Neural crest cell (in vitro differentiated cells): Measurements from ENCODE around the gene SOX18. TPM values are rescaled to one million over a fixed set of nuclear protein-coding genes. Genes with fewer than 3 reads are reported as not detected.

ENCODE experiments used
- DNase-seq: peaks from one replicate; pipeline ENCODE4 v3.0.0; 2021; ENCODE audit warnings: low read depth, mixed read lengths, low spot score
- H3K27ac Mint-ChIP-seq: one replicate; pipeline ENCODE4 v1.8.0; 2021; ENCODE audit warnings: mild to moderate bottlenecking, mixed read lengths; ENCODE audit not compliant: unreplicated experiment
- H3K27me3 Mint-ChIP-seq: 2 replicates; pipeline ENCODE4 v1.8.0; 2021; ENCODE audit warnings: low read depth, mild to moderate bottlenecking, mixed read lengths
- H3K36me3 Mint-ChIP-seq: 2 replicates; pipeline ENCODE4 v1.8.0; 2021; ENCODE audit warnings: low read depth, mild to moderate bottlenecking, mixed read lengths
- H3K4me1 Mint-ChIP-seq: 2 replicates; pipeline ENCODE4 v1.8.0; 2021; ENCODE audit warnings: mixed read lengths
- H3K4me3 Mint-ChIP-seq: one replicate; pipeline ENCODE4 v1.8.0; 2021; ENCODE audit warnings: mild to moderate bottlenecking, mixed read lengths
- H3K9me3 Mint-ChIP-seq: 2 replicates; pipeline ENCODE4 v1.8.0; 2021; ENCODE audit warnings: mixed read lengths
- total RNA-seq: library from RNA; stranded (reverse); gene quantifications from 2 replicates; pipeline ENCODE4 v1.2.1, GENCODE V29; 2021
- TF ChIP-seq, protein P1 (sequence below): fragments of 200-600 bp; sonication (generic); conservative IDR thresholded peaks from 2 replicates; pipeline ENCODE4 v1.5.0; 2021; ENCODE audit warnings: antibody characterized with exemption, mild to moderate bottlenecking

Gene SOX18
- total RNA-seq, 1 donor from 2014 or later, result not detected

DNA sequence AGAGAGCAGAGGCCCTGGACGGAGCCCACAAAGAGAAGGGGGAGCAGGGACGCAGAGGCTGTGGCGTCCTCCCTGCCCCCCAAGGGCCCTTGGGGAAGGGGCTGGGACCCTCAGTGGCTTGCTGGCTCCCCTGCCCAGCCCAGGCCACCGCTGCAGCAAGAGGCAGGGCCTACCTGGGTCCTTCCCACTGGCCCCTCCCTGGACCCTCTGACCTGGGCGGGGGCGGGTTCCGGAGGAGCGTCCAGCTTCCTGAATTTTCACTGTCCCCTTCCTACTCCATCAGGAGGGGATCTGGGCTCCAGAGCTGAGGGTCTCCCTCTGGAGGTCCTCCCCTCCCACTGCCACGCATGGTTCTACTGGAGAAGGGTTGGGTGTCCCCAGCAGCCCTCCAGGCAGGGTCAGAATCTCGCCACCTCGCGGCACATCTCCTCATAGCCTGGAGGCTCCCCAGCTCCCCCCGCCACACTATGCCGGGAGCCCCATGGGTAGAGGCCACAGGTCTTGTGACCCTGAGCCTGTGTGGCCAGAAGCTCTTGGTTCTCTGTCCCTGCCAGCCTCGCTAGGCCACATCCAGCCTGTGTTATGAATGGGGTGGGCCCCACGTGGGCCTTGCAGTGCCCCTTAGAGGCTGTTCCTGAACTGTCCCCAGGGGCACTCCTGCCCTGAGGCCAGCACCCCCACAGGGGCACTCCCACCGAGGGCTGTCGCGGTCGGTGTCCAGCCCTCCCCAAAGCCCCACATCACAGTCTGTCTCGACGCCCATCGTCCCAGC lies 1.0 kb upstream of the SOX18 start:
- peak overlapping the region; percentile 27 for H3K4me3 Mint-ChIP-seq
- no peak for DNase-seq
- H3K27ac Mint-ChIP-seq, result no peak overlapping the region
- no peaks in the 10 kb centered on the region for H3K9me3 Mint-ChIP-seq
- peaks cover 6% of the 10 kb centered on the region for H3K4me1 Mint-ChIP-seq
- H3K27me3 Mint-ChIP-seq, result peaks cover 67% of the 10 kb centered on the region
- TF ChIP-seq, protein P1, sequence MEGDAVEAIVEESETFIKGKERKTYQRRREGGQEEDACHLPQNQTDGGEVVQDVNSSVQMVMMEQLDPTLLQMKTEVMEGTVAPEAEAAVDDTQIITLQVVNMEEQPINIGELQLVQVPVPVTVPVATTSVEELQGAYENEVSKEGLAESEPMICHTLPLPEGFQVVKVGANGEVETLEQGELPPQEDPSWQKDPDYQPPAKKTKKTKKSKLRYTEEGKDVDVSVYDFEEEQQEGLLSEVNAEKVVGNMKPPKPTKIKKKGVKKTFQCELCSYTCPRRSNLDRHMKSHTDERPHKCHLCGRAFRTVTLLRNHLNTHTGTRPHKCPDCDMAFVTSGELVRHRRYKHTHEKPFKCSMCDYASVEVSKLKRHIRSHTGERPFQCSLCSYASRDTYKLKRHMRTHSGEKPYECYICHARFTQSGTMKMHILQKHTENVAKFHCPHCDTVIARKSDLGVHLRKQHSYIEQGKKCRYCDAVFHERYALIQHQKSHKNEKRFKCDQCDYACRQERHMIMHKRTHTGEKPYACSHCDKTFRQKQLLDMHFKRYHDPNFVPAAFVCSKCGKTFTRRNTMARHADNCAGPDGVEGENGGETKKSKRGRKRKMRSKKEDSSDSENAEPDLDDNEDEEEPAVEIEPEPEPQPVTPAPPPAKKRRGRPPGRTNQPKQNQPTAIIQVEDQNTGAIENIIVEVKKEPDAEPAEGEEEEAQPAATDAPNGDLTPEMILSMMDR, result no peak
- H3K36me3 Mint-ChIP-seq, result no peaks in the 10 kb centered on the region

DNA sequence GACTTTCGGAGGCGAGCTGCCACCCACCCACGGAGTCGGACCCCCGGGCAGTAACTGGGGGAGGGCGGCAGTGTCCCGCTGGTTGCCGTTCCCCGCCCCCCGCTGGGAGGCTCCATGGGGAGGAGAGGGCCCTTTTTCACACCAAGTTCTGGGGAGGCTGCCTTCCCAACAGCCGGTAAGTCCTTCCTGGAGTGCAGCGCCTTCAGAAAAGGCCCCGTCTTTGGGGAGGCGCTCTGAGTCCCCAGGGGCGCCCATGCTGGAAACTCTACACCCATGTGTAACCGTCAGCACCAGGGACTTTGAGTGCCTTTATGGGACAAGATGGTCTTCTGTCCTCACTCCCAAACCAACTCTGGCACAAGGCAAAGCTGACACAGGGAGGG lies 430 bp upstream of the SOX18 start:
- Mint-ChIP-seq H3K4me1 (peaks cover 6% of the 10 kb centered on the region), H3K9me3 (no peaks in the 10 kb centered on the region), H3K27ac (no peak overlapping the region), H3K36me3 (no peaks in the 10 kb centered on the region), H3K4me3 (no peak overlapping the region), H3K27me3 (peaks cover 73% of the 10 kb centered on the region)
- no peak for DNase-seq
- TF ChIP-seq, protein P1, result no peak

DNA sequence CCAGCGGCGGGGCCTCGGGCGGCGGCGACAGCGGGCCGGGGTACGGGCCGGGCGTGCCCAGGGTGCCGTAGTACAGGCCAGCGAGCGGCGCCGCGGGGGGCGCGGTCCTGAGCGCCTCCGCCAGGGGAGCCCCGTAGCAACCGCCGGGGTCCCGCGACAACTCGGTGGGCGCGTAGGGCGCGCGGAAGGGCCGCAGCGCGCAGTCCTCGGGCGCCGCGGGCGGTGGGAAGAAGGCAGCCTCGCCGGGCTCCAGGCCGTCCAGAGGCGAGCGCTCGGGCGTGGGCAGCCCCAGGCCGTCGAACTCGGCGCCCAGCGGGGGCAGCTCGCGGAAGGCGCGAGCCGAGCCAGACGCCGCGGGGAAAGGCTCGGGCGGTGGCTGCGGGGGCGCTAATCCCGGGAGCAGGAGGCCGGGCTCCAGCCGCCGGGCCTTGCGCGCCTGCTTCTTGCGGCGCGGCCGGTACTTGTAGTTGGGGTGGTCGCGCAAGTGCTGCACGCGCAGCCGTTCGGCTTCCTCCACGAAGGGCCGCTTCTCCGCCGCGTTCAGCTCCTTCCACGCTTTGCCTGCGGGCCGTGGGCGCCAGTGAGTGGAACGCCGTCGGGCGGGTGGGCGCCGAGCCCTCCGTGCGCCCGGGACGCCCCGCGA lies 916 bp downstream of the SOX18 start:
- Mint-ChIP-seq H3K9me3 (no peaks in the 10 kb centered on the region), H3K4me3 (no peak overlapping the region), H3K36me3 (no peaks in the 10 kb centered on the region), H3K4me1 (no peaks in the 10 kb centered on the region), H3K27me3 (peaks cover 80% of the 10 kb centered on the region), H3K27ac (no peak overlapping the region)
- DNase-seq, result no peak
- TF ChIP-seq, protein P1, result no peak

DNA sequence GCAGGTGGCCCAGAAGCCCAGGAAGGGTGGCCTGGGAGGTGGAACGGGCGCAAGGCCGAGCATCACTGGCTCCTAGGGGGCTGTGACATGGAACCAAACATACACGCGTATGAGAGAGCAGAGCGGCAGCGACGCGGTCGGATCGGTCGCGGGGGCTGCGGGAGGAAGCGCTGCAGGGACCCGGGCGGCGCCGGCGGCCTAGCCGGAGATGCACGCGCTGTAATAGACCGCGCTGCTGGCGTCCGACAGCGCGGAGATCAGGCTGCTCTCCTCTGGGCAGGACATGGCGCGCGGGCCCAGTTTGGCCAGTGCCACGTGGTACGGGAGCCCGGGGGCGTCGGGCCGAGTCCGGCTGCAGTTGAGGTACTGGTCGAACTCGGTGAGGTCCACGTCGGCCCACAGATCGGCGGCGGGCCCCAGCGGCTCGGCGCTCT lies 1.5 kb downstream of the SOX18 start:
- TF ChIP-seq, protein P1, result no peak
- DNase-seq, result no peak
- no peaks in the 10 kb centered on the region for H3K9me3 Mint-ChIP-seq
- no peak overlapping the region for H3K4me3 Mint-ChIP-seq
- no peak overlapping the region for H3K27ac Mint-ChIP-seq
- H3K36me3 Mint-ChIP-seq, result no peaks in the 10 kb centered on the region
- H3K27me3 Mint-ChIP-seq, result peaks cover 80% of the 10 kb centered on the region
- no peaks in the 10 kb centered on the region for H3K4me1 Mint-ChIP-seq

DNA sequence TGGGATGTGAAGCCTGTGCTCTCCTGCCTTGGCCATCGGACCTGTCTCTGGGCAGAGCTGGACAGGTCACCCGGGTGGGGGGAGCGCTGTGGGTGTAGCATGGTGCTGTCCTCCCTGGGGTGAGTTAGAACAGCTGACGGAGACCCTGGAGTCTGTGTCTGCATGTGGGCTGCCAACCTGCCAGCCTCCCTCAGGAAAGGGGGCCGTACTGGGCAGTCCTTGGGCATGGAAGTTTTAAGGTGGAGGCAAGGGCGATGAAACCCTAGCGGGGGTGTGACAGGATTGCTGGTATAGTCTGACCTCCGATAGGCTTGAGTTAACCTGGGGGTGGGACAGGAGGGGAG lies 2.4 kb downstream of the SOX18 start:
- TF ChIP-seq, protein P1, result no peak
- no peak for DNase-seq
- Mint-ChIP-seq H3K4me3 (no peak overlapping the region), H3K9me3 (no peaks in the 10 kb centered on the region), H3K4me1 (no peaks in the 10 kb centered on the region), H3K27me3 (peaks cover 80% of the 10 kb centered on the region), H3K27ac (no peak overlapping the region), H3K36me3 (no peaks in the 10 kb centered on the region)
